ENCODE measurements around the gene YJEFN3.

Gene YJEFN3

GRCh38 chr19:19545707-19546106, 17.0 kb downstream of the YJEFN3 start:
- H3K4me3 ChIP-seq (ENCODE audit: low read depth, low read length), result no peak overlapping the region
- H3K27me3 ChIP-seq (ENCODE audit: control insufficient read depth, insufficient read depth, low read length), result no peaks in the 10 kb centered on the region
- H3K36me3 ChIP-seq (ENCODE audit: control insufficient read depth, insufficient read depth, low read length), result no peaks in the 10 kb centered on the region
- H3K4me1 ChIP-seq (ENCODE audit: control insufficient read depth, insufficient read depth, low read length), result no peaks in the 10 kb centered on the region
- no peak overlapping the region for H3K9ac ChIP-seq (ENCODE audit: low read depth, low read length)
- no peaks in the 10 kb centered on the region for H3K9me3 ChIP-seq (ENCODE audit: control insufficient read depth, insufficient read depth, low read length)

GRCh38 chr19:19546751-19547162, 18.0 kb downstream of the YJEFN3 start:
- no peaks in the 10 kb centered on the region for H3K36me3 ChIP-seq (ENCODE audit: control insufficient read depth, insufficient read depth, low read length)
- no peaks in the 10 kb centered on the region for H3K9me3 ChIP-seq (ENCODE audit: control insufficient read depth, insufficient read depth, low read length)
- no peaks in the 10 kb centered on the region for H3K27me3 ChIP-seq (ENCODE audit: control insufficient read depth, insufficient read depth, low read length)
- H3K9ac ChIP-seq (ENCODE audit: low read depth, low read length), result no peak overlapping the region
- H3K4me3 ChIP-seq (ENCODE audit: low read depth, low read length), result no peak overlapping the region
- no peaks in the 10 kb centered on the region for H3K4me1 ChIP-seq (ENCODE audit: control insufficient read depth, insufficient read depth, low read length)

GRCh38 chr19:19547674-19548336, 19.1 kb downstream of the YJEFN3 start:
- no peaks in the 10 kb centered on the region for H3K9me3 ChIP-seq (ENCODE audit: control insufficient read depth, insufficient read depth, low read length)
- no peak overlapping the region for H3K9ac ChIP-seq (ENCODE audit: low read depth, low read length)
- H3K4me1 ChIP-seq (ENCODE audit: control insufficient read depth, insufficient read depth, low read length), result no peaks in the 10 kb centered on the region
- no peak overlapping the region for H3K4me3 ChIP-seq (ENCODE audit: low read depth, low read length)
- no peaks in the 10 kb centered on the region for H3K27me3 ChIP-seq (ENCODE audit: control insufficient read depth, insufficient read depth, low read length)
- H3K36me3 ChIP-seq (ENCODE audit: control insufficient read depth, insufficient read depth, low read length), result no peaks in the 10 kb centered on the region

- H3K4me1 ChIP-seq (ENCODE audit: control insufficient read depth, insufficient read depth, low read length), result no peaks in the 10 kb centered on the region
- H3K27me3 ChIP-seq (ENCODE audit: control insufficient read depth, insufficient read depth, low read length), result no peaks in the 10 kb centered on the region
- H3K9me3 ChIP-seq (ENCODE audit: control insufficient read depth, insufficient read depth, low read length), result no peaks in the 10 kb centered on the region
- no peaks in the 10 kb centered on the region for H3K36me3 ChIP-seq (ENCODE audit: control insufficient read depth, insufficient read depth, low read length)
- no peak overlapping the region for H3K4me3 ChIP-seq (ENCODE audit: low read depth, low read length)
- no peak overlapping the region for H3K9ac ChIP-seq (ENCODE audit: low read depth, low read length)
These were observed 20.4 kb downstream of the YJEFN3 start for GRCh38 chr19:19548915-19549759.

GRCh38 chr19:19549804-19550464, 21.2 kb downstream of the YJEFN3 start:
- no peaks in the 10 kb centered on the region for H3K4me1 ChIP-seq (ENCODE audit: control insufficient read depth, insufficient read depth, low read length)
- no peaks in the 10 kb centered on the region for H3K27me3 ChIP-seq (ENCODE audit: control insufficient read depth, insufficient read depth, low read length)
- H3K36me3 ChIP-seq (ENCODE audit: control insufficient read depth, insufficient read depth, low read length), result no peaks in the 10 kb centered on the region
- no peak overlapping the region for H3K9ac ChIP-seq (ENCODE audit: low read depth, low read length)
- H3K4me3 ChIP-seq (ENCODE audit: low read depth, low read length), result no peak overlapping the region
- H3K9me3 ChIP-seq (ENCODE audit: control insufficient read depth, insufficient read depth, low read length), result no peaks in the 10 kb centered on the region

- no peaks in the 10 kb centered on the region for H3K4me1 ChIP-seq (ENCODE audit: control insufficient read depth, insufficient read depth, low read length)
- no peaks in the 10 kb centered on the region for H3K36me3 ChIP-seq (ENCODE audit: control insufficient read depth, insufficient read depth, low read length)
- no peak overlapping the region for H3K4me3 ChIP-seq (ENCODE audit: low read depth, low read length)
- H3K27me3 ChIP-seq (ENCODE audit: control insufficient read depth, insufficient read depth, low read length), result no peaks in the 10 kb centered on the region
- H3K9me3 ChIP-seq (ENCODE audit: control insufficient read depth, insufficient read depth, low read length), result no peaks in the 10 kb centered on the region
- H3K9ac ChIP-seq (ENCODE audit: low read depth, low read length), result no peak overlapping the region
These were observed 21.8 kb downstream of the YJEFN3 start for GRCh38 chr19:19550485-19550929.

- H3K4me1 ChIP-seq (ENCODE audit: control insufficient read depth, insufficient read depth, low read length), result no peaks in the 10 kb centered on the region
These were observed 22.5 kb downstream of the YJEFN3 start for GRCh38 chr19:19550972-19551852.

GRCh38 chr19:19551853-19552192, 23.1 kb downstream of the YJEFN3 start:
- Histone ChIP-seq H3K9ac (ENCODE audit: low read depth, low read length) (no peak overlapping the region), H3K4me1 (ENCODE audit: control insufficient read depth, insufficient read depth, low read length) (no peaks in the 10 kb centered on the region), H3K9me3 (ENCODE audit: control insufficient read depth, insufficient read depth, low read length) (no peaks in the 10 kb centered on the region), H3K27me3 (ENCODE audit: control insufficient read depth, insufficient read depth, low read length) (no peaks in the 10 kb centered on the region), H3K36me3 (ENCODE audit: control insufficient read depth, insufficient read depth, low read length) (no peaks in the 10 kb centered on the region), H3K4me3 (ENCODE audit: low read depth, low read length) (no peak overlapping the region)

More at GRCh38 chr19:19550972-19551852, 22.5 kb downstream of the YJEFN3 start:
- no peaks in the 10 kb centered on the region for H3K27me3 ChIP-seq (ENCODE audit: control insufficient read depth, insufficient read depth, low read length)
- no peak overlapping the region for H3K4me3 ChIP-seq (ENCODE audit: low read depth, low read length)
- H3K9ac ChIP-seq (ENCODE audit: low read depth, low read length), result no peak overlapping the region
- no peaks in the 10 kb centered on the region for H3K36me3 ChIP-seq (ENCODE audit: control insufficient read depth, insufficient read depth, low read length)
- no peaks in the 10 kb centered on the region for H3K9me3 ChIP-seq (ENCODE audit: control insufficient read depth, insufficient read depth, low read length)

- Histone ChIP-seq H3K9me3 (ENCODE audit: control insufficient read depth, insufficient read depth, low read length) (no peaks in the 10 kb centered on the region), H3K4me1 (ENCODE audit: control insufficient read depth, insufficient read depth, low read length) (no peaks in the 10 kb centered on the region), H3K9ac (ENCODE audit: low read depth, low read length) (no peak overlapping the region), H3K4me3 (ENCODE audit: low read depth, low read length) (no peak overlapping the region), H3K36me3 (ENCODE audit: control insufficient read depth, insufficient read depth, low read length) (no peaks in the 10 kb centered on the region), H3K27me3 (ENCODE audit: control insufficient read depth, insufficient read depth, low read length) (no peaks in the 10 kb centered on the region)
These were observed 24.1 kb downstream of the YJEFN3 start for GRCh38 chr19:19552798-19553197.

- no peaks in the 10 kb centered on the region for H3K27me3 ChIP-seq (ENCODE audit: control insufficient read depth, insufficient read depth, low read length)
- no peak overlapping the region for H3K9ac ChIP-seq (ENCODE audit: low read depth, low read length)
- H3K4me3 ChIP-seq (ENCODE audit: low read depth, low read length), result no peak overlapping the region
- H3K36me3 ChIP-seq (ENCODE audit: control insufficient read depth, insufficient read depth, low read length), result no peaks in the 10 kb centered on the region
- H3K4me1 ChIP-seq (ENCODE audit: control insufficient read depth, insufficient read depth, low read length), result no peaks in the 10 kb centered on the region
- no peaks in the 10 kb centered on the region for H3K9me3 ChIP-seq (ENCODE audit: control insufficient read depth, insufficient read depth, low read length)
These were observed 25.0 kb downstream of the YJEFN3 start for GRCh38 chr19:19553670-19554069.
